Testis (tissue), 3 donors: ENCODE measurements around the gene HOXA5. TPM values are rescaled to one million over a fixed set of nuclear protein-coding genes. Genes with fewer than 3 reads are reported as not detected.

ENCODE experiments used
- DNase-seq: peaks from one replicate; pipeline ENCODE4 v3.0.0-alpha.2; 2019
- H3K27ac ChIP-seq, 2 donors: fragments of 200-600 bp; sonication (generic); one replicate each; pipeline ENCODE4 v1.5.1; 2019
- H3K27me3 ChIP-seq: fragments of 200-600 bp; sonication (generic); one replicate; pipeline ENCODE4 v1.5.1; 2019
- H3K36me3 ChIP-seq: fragments of 200-600 bp; sonication (generic); one replicate; pipeline ENCODE4 v1.5.1; 2017; ENCODE audit warnings: low read depth; ENCODE audit errors: missing control alignments
- H3K4me1 ChIP-seq: fragments of 200-600 bp; sonication (generic); one replicate; pipeline ENCODE4 v1.5.1; 2019
- H3K4me3 ChIP-seq, 2 donors: fragments of 200-600 bp; sonication (generic); one replicate each; pipeline ENCODE4 v1.5.1; 2017 to 2019
- H3K9me3 ChIP-seq: fragments of 200-600 bp; sonication (generic); one replicate; pipeline ENCODE4 v1.5.1; 2017
- POLR2A ChIP-seq: fragments of 450-650 bp; IDR thresholded peaks from one replicate; pipeline ENCODE4 v1.6.1; 2017; ENCODE audit warnings: antibody characterized with exemption, mild to moderate bottlenecking, moderate library complexity
- WGBS, 2 donors: methylation state at CpG; one replicate each; pipeline ENCODE4 v1.1.5; 2018; 5-methylcytosine and 5-hydroxymethylcytosine counted together
- intact Hi-C: fragments of 100-400 bp; cut with DNase I; formaldehyde crosslinking; loops from one replicate; pipeline ENCODE4 v1.15.1; 2023; ENCODE audit warnings: low total_unique reads
- polyA plus RNA-seq: library from polyadenylated mRNA; stranded (reverse); fragments of 350-450 nt; fragmentation: Illumina TruSeq; extraction: RNeasy Lipid Tissue Mini Kit (QIAGEN cat#74804); gene quantifications from one replicate; pipeline ENCODE4 v1.2.3, GENCODE V29; 2014; ENCODE audit warnings: low read depth, low replicate concordance; ENCODE audit not compliant: insufficient read depth
- total RNA-seq, 2 donors: library from RNA; depleted of rRNA; stranded (reverse); fragments of >200 nt; gene quantifications; one replicate each; pipeline ENCODE4 v1.2.3, GENCODE V29; 2016
- TF ChIP-seq, protein P1 (sequence below), 3 experiments: fragments of 450-650 bp in 2 of 3; fragments of 200-600 bp in 1 of 3; sonication (generic) in 1 of 3; IDR thresholded peaks; one replicate each; pipeline ENCODE4 v1.5.1; 2016 to 2019; ENCODE audit warnings: antibody characterized with exemption in 3 of 3, mild to moderate bottlenecking in 2 of 3, moderate library complexity in 1 of 3

HOXA5 gene
- total and polyA plus RNA-seq, 3 donors from 2014 or later, result 0.63 to 7.6 TPM; not detected in 1

DNA sequence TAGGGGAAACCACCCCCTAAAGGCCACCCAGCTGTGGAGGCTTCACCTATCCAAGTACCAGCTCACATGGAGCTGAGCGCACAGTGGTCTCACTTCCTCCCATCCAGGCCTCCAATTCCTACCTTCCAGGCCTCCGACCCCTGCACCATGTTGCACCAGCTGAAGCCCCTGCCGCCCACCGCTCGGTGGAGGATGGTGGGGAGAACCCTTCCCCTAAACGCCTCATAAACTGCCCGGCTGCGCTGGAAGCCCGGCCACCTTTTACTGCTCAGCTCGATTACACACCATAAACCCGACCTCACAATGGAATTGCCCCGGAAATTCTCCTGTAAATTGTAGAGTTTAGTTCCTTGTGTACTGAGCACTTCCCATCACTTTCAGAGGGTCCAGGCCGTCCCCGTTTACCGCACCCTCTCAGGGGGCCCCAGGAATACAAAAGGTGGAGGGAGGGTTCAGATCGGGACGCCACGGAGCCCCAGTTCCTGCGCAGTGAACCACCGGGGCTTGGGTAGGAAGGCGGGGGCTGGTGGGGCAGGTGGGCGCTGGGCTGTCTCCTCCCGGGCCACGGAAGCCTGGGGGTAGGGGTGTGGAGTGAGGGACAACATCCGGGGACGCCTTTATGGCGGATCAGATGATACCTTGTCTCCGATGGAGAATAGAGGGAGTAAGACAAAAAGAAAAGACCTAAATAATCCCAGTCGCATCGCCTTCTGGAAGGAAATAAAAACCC lies 14.4 kb upstream of the HOXA5 start:
- H3K4me3 ChIP-seq, result no peak overlapping the region
- no peaks in the 10 kb centered on the region for H3K36me3 ChIP-seq
- DNase-seq, result no peak
- peaks cover 14% of the 10 kb centered on the region for H3K27me3 ChIP-seq
- intact Hi-C loops, result no loop called here
- H3K9me3 ChIP-seq, result no peaks in the 10 kb centered on the region
- 12 to 16% methylated on average over 26 to 30 of the region's 30 CpGs for WGBS, 2 donors
- TF ChIP-seq POLR2A, result no peak
- TF ChIP-seq, protein P1, sequence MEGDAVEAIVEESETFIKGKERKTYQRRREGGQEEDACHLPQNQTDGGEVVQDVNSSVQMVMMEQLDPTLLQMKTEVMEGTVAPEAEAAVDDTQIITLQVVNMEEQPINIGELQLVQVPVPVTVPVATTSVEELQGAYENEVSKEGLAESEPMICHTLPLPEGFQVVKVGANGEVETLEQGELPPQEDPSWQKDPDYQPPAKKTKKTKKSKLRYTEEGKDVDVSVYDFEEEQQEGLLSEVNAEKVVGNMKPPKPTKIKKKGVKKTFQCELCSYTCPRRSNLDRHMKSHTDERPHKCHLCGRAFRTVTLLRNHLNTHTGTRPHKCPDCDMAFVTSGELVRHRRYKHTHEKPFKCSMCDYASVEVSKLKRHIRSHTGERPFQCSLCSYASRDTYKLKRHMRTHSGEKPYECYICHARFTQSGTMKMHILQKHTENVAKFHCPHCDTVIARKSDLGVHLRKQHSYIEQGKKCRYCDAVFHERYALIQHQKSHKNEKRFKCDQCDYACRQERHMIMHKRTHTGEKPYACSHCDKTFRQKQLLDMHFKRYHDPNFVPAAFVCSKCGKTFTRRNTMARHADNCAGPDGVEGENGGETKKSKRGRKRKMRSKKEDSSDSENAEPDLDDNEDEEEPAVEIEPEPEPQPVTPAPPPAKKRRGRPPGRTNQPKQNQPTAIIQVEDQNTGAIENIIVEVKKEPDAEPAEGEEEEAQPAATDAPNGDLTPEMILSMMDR (IDR thresholded peaks at IDR 0.05), result no peak
- no peak overlapping the region for H3K27ac ChIP-seq
- H3K4me1 ChIP-seq, result peaks cover 13% of the 10 kb centered on the region

DNA sequence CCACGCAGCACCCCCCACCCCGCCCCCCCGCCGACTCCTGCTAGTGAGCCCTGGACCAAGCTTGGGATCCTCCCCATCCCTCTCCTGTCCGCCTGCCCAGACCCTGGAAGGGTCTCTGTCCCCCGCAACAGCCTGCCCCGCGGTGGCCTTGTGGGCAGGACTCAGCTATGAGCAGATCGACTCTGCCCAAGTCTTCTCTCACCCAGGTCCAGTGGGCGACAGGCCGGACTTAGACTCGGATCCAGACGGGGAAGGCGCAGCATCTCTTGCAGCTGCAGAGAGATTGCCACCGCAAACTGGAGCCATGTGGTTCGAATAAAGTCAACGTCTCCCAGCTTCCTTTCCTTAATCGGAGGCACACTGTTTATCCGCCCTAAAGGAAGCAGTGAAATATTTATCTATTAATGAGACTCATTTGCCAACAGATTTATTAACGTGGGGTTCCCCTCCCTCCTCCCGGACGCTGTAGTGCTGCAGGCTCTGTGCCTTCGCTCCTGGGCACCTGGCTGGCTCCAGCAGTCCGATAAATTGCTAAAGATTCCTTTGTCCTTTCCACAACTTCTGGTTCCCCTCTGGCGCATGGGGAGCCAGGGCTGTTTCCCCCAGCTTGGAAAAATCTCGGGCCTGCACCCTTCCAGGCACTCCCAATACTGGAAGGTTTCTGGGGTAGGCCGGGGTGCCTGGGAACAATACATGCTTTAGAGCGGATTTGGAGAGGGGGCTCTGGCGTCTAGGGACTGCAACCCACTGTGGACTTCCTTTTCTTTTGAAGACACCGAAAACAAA lies 13.6 kb upstream of the HOXA5 start:
- intact Hi-C loops, result no loop called here
- peak overlapping the region in 1 of 2 donors; percentile 32 for H3K4me3 ChIP-seq
- peak; percentile 16 for DNase-seq
- H3K9me3 ChIP-seq, result no peaks in the 10 kb centered on the region
- no peaks in the 10 kb centered on the region for H3K36me3 ChIP-seq
- H3K27ac ChIP-seq, result no peak overlapping the region
- TF ChIP-seq POLR2A, result no peak
- TF ChIP-seq, protein P1 (IDR thresholded peaks at IDR 0.05), result no peak
- H3K27me3 ChIP-seq, result peaks cover 14% of the 10 kb centered on the region
- 8 to 14% methylated on average over 19 to 23 of the region's 30 CpGs for WGBS, 2 donors
- peaks cover 13% of the 10 kb centered on the region for H3K4me1 ChIP-seq

DNA sequence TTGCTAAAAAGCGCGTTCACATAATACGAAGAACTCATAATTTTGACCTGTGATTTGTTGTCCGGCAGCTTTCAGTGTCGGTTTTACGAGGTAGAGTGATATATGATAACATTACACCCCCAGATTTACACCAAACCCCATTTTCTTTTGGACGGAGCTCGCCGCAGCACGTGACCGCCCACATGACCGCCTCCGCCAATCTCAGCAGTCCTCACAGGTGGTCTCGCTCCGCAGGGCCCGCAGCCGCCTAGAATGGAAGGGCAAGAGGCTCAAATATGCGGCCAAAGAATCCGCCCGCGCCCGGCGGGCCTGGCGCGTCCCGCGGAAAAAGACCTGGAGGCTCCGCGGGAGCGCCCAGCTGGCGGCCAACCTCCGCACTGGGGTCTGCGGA lies 13.0 kb upstream of the HOXA5 start, which contains the start of gene HOXA7:
HOXA7 (minus strand) TSS at position 168 of the 391 bp plus-strand sequence; CDS start at position 38, 130 bp downstream.
- H3K27ac ChIP-seq, result no peak within 1 kb of the TSS
- H3K4me3 ChIP-seq, result peak within 1 kb of the TSS; percentile 21 to 32
- intact Hi-C loops, result no loop called here
- 0 to 2% methylated on average over 11 to 33 of the region's 33 CpGs for WGBS, 2 donors
- H3K4me1 ChIP-seq, result peaks cover 12% of the 10 kb centered on the region
- no peaks in the 10 kb centered on the region for H3K36me3 ChIP-seq
- TF ChIP-seq, protein P1 (IDR thresholded peaks at IDR 0.05), result no peak
- no peak for TF ChIP-seq POLR2A
- DNase-seq, result peak; percentile 46
- no peaks in the 10 kb centered on the region for H3K9me3 ChIP-seq
- H3K27me3 ChIP-seq, result peaks cover 14% of the 10 kb centered on the region

DNA sequence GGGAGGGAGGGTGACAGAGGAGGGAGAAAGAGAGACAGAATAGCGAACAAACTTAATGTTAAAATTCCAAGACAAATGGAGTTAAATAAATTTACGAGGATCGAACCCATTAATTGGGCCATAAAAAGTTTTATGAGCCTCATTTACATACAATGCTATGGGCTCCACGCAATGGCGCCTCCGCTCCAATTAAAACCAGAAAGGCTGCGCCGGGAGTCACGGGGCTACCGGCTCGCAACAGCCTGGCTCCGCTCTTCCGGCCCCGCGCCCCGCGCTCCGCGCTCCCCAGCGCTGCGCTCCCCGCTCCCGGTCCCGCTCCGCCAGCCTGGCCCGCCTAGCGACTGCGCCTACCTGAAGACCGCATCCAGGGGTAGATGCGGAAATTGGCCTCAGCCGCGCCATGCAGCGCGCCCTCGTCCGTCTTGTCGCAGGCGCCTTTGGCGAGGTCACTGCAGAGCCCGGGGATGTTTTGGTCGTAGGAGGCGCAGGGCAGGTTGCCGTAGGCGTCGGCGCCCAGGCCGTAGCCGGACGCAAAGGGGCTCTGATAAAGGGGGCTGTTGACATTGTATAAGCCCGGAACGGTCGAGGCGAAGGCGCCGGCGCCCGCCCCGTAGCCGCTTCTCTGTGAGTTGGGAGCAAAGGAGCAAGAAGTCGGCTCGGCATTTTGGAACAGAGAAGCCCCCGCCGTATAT lies 12.5 kb upstream of the HOXA5 start:
- 3 to 4% methylated on average over 43 to 63 of the region's 63 CpGs for WGBS, 2 donors
- peak; percentile 20 for DNase-seq
- Histone ChIP-seq H3K4me1 (peaks cover 7% of the 10 kb centered on the region), H3K27me3 (peaks cover 14% of the 10 kb centered on the region), H3K27ac (no peak overlapping the region), H3K9me3 (no peaks in the 10 kb centered on the region), H3K4me3 (peak overlapping the region; percentile 21 to 32), H3K36me3 (no peaks in the 10 kb centered on the region)
- TF ChIP-seq, protein P1 (IDR thresholded peaks at IDR 0.05), result no peak
- no peak for TF ChIP-seq POLR2A
- intact Hi-C loops, result no loop called here
